Transverse colon (tissue), 4 donors: Measurements from ENCODE around the gene RHOV. TPM values are rescaled to one million over a fixed set of nuclear protein-coding genes. Genes with fewer than 3 reads are reported as not detected.
A peak's percentile ranks its signal among the peaks of the same experiment; 100 is the strongest.

Source experiments
- DNase-seq: peaks from one replicate; pipeline ENCODE4 v3.0.0-alpha.2; 2019
- H3K27ac ChIP-seq, 4 donors: fragments of 200-600 bp; sonication (generic); 2 replicates each; pipeline ENCODE4 v1.5.1; 2016 to 2018; ENCODE audit warnings: inconsistent platforms in 4 of 4
- H3K27me3 ChIP-seq: fragments of 200-600 bp; sonication (generic); 2 replicates; pipeline ENCODE4 v1.5.1; 2017; ENCODE audit warnings: inconsistent platforms
- H3K36me3 ChIP-seq, 4 donors: fragments of 200-600 bp; sonication (generic); 2 replicates each; pipeline ENCODE4 v1.5.1; 2017 to 2019; ENCODE audit warnings: inconsistent platforms in 4 of 4
- H3K4me1 ChIP-seq, 4 donors: fragments of 200-600 bp; sonication (generic); 2 replicates each; pipeline ENCODE4 v1.5.1; 2017 to 2020; ENCODE audit warnings: inconsistent platforms in 4 of 4
- H3K4me3 ChIP-seq, 4 donors: fragments of 200-600 bp; sonication (generic); 1 replicate in 1 of 4; 2 replicates in 3 of 4; pipeline versions ENCODE4 v1.5.1 to v1.6.1; 2017 to 2019; ENCODE audit warnings: inconsistent platforms in 4 of 4
- H3K9me3 ChIP-seq, 2 donors: fragments of 200-600 bp; sonication (generic); 2 replicates each; pipeline ENCODE4 v1.5.1; 2017 to 2019; ENCODE audit warnings: inconsistent platforms in 2 of 2
- CTCF ChIP-seq, 5 experiments: fragments of 200-600 bp in 3 of 5; fragments of 450-650 bp in 2 of 5; sonication (generic) in 3 of 5; IDR thresholded peaks; 1 replicate in 2 of 5; 2 replicates in 3 of 5; pipeline ENCODE4 v1.5.1; 2016 to 2017; ENCODE audit warnings: antibody characterized with exemption in 5 of 5, inconsistent platforms in 3 of 5, mild to moderate bottlenecking in 2 of 5, moderate library complexity in 1 of 5
- EP300 ChIP-seq: sonication (generic); formaldehyde crosslinking; IDR thresholded peaks from one replicate; pipeline ENCODE4 v1.6.1; 2017; ENCODE audit warnings: antibody characterized with exemption, low read depth
- POLR2A ChIP-seq: fragments of 450-650 bp; IDR thresholded peaks from one replicate; pipeline ENCODE4 v1.6.1; 2016; ENCODE audit warnings: antibody characterized with exemption, mild to moderate bottlenecking, moderate library complexity
- POLR2AphosphoS5 ChIP-seq, 3 donors: sonication (generic); formaldehyde crosslinking; IDR thresholded peaks; one replicate each; pipeline ENCODE4 v1.6.1; 2016; ENCODE audit warnings: antibody characterized with exemption in 3 of 3
- WGBS, 2 donors: methylation state at CpG; one replicate each; pipeline ENCODE4 v1.1.5; 2018; ENCODE audit warnings: low coverage in 1 of 2; 5-methylcytosine and 5-hydroxymethylcytosine counted together
- in situ Hi-C, 4 donors: fragments of 200-750 bp; cut with MboI; loops; one replicate each; pipeline versions ENCODE4 v1.15.0 to v1.15.1; 2017; ENCODE audit warnings: low sequenced_read_pairs in 3 of 4, low pct_ligation_motif_present in 1 of 4, low pct_unique_long_range_greater_than_20kb in 1 of 4
- intact Hi-C: fragments of 100-400 bp; cut with DNase I; formaldehyde crosslinking; loops from one replicate; pipeline ENCODE4 v1.15.1; 2023; ENCODE audit warnings: low total_unique reads
- total RNA-seq, 4 donors: library from RNA; depleted of rRNA; stranded (reverse); fragments of >200 nt; gene quantifications; one replicate each; pipeline ENCODE4 v1.1.0, GENCODE V29; 2016

RHOV gene
- total RNA-seq, 4 donors from 2014 or later: 2.7 to 6.7 (median 4.0) TPM

GRCh38 chr15:40879609-40880008 is 5.6 kb upstream of the RHOV start:
- TF ChIP-seq EP300 (no peak), POLR2AphosphoS5 (IDR thresholded peaks at IDR 0.05) (peak in 2 of 3 donors; percentile 12 to 33), CTCF (IDR thresholded peaks at IDR 0.05) (no peak)
- intact Hi-C loops: no loop called here
- in situ Hi-C loops: loop anchor here in 3 of 4 donors (25.0 kb wide), 1 partner anchor 192 kb away; the partner anchor contains the start of gene RAD51 (in 3 of the 3)
- Histone ChIP-seq H3K27me3 (no peaks in the 10 kb centered on the region), H3K27ac (peak overlapping the region in 3 of 4 donors; percentile 28 to 65 (median 43)), H3K4me3 (no peak overlapping the region), H3K4me1 (peaks cover 0 to 14% (median 7%) of the 10 kb centered on the region in 4 donors), H3K36me3 (no peaks in the 10 kb centered on the region), H3K9me3 (no peaks in the 10 kb centered on the region)
- 46% methylated on average over 6 of the region's 6 CpGs; no CpG with 5 or more reads in 1 of the 2 donors for WGBS, 2 donors
- DNase-seq: peak; percentile 69

GRCh38 chr15:40878785-40879184 is 4.8 kb upstream of the RHOV start:
- H3K4me3 ChIP-seq: no peak overlapping the region
- 70 to 80% methylated on average over 1 of the region's 1 CpG for WGBS, 2 donors
- H3K36me3 ChIP-seq: no peaks in the 10 kb centered on the region
- no peak for TF ChIP-seq POLR2AphosphoS5 (IDR thresholded peaks at IDR 0.05)
- TF ChIP-seq EP300: no peak
- TF ChIP-seq CTCF (IDR thresholded peaks at IDR 0.05): no peak
- TF ChIP-seq POLR2A: no peak
- peaks cover 0 to 22% (median 11%) of the 10 kb centered on the region in 4 donors for H3K4me1 ChIP-seq
- H3K27ac ChIP-seq: peak overlapping the region in 2 of 4 donors; percentile 43 to 65
- H3K27me3 ChIP-seq: no peaks in the 10 kb centered on the region
- intact Hi-C loops: no loop called here
- H3K9me3 ChIP-seq: no peaks in the 10 kb centered on the region
- in situ Hi-C loops: loop anchor here in 3 of 4 donors (25.0 kb wide), 1 partner anchor 191 kb away; the partner anchor contains the start of gene RAD51 (in 3 of the 3)
- DNase-seq: no peak

DNA sequence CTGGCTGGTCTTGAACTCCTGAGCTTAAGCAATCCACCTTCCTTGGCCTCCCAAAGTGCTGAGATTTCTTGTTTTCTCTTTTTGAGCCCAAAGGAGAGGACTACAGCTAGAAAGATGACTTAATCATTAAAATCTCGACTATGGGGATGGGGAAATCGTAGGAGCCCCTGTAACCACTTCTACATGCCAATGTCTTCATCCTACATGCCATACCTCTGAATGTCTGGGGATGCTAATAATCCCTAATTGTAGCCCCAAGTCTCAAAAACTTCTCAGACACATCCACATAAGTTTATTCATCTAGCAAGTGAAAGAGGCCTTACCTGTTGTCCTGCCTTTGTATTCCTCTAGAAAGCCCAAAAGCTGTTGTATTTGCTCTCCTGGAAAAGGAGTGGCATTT is 3.7 kb upstream of the RHOV start:
- 60 to 89% methylated on average over 2 of the region's 2 CpGs for WGBS, 2 donors

More for the DNA sequence above, 3.7 kb upstream of the RHOV start:
- H3K27ac ChIP-seq: no peak overlapping the region
- no peak for DNase-seq
- TF ChIP-seq EP300 (no peak), POLR2A (no peak), POLR2AphosphoS5 (IDR thresholded peaks at IDR 0.05) (no peak), CTCF (IDR thresholded peaks at IDR 0.05) (no peak)
- intact Hi-C loops: no loop called here
- H3K36me3 ChIP-seq: no peaks in the 10 kb centered on the region
- peaks cover 4 to 33% (median 21%) of the 10 kb centered on the region in 4 donors for H3K4me1 ChIP-seq
- H3K9me3 ChIP-seq: no peaks in the 10 kb centered on the region
- H3K27me3 ChIP-seq: peaks cover 7% of the 10 kb centered on the region
- no peak overlapping the region for H3K4me3 ChIP-seq
- in situ Hi-C loops: loop anchor here in 3 of 4 donors (25.0 kb wide), 1 partner anchor 190 kb away; the partner anchor contains the start of gene RAD51 (in 3 of the 3)
